Body of pancreas (tissue), 4 donors: Measurements from ENCODE around the gene REC114.

Experiments used
- POLR2A ChIP-seq, 3 donors: fragments of 450-650 bp; IDR thresholded peaks; one replicate each; pipeline ENCODE4 v1.6.1; 2016; ENCODE audit warnings: antibody characterized with exemption in 3 of 3, mild to moderate bottlenecking in 2 of 3
- TF ChIP-seq, protein P1 (sequence below), 7 experiments: fragments of 450-650 bp in 4 of 7; fragments of 200-600 bp in 3 of 7; sonication (generic) in 3 of 7; IDR thresholded peaks; one replicate each; pipeline ENCODE4 v1.5.1; 2016 to 2019; ENCODE audit warnings: antibody characterized with exemption in 7 of 7

DNA sequence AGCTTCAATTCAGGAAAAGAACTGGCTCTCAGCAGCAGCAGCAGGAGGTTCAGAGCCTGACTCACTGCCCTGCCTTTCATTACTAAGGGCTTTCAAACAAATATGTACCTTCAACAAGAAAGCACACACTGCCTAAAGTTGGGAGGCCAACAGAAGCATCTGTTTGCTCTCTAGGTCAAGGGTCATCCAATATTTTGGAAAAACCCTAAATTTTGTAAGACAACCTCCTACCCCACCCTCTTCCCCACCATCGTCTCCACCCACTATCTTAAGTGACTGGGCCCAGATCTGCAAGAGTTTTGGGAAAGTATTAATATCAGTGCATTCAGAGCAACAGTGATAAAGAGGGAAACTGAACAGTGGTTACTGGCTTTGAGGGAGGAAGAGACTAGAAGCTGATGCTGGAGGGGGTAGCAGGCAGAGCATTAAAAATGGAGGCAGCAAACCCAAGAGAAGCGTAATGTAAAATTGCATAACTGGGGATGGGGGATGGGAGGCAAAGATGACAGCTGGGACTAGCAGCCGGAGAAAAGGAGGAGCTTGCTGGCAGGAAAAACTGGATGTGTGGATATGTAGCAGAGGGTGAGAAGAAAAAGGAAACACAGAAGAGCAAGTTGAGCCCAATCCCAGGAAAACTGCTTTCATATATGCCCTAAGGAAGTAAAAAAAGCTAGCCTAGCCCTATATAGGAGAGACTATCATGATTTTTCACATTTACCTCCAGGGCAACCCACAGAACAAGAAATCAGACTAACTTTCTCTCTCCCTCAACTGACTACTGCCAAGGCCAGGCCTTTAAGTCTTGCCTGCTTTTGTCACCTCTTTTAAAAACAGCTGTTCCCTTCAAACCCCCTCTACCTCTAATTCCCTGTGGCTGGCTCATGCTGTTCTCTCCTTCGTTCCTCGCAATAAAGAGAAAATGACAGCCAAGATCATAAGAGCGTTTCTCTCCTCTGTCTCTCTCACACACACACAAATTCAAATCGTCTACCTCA lies 158.8 kb downstream of the REC114 start:
- TF ChIP-seq, protein P1, sequence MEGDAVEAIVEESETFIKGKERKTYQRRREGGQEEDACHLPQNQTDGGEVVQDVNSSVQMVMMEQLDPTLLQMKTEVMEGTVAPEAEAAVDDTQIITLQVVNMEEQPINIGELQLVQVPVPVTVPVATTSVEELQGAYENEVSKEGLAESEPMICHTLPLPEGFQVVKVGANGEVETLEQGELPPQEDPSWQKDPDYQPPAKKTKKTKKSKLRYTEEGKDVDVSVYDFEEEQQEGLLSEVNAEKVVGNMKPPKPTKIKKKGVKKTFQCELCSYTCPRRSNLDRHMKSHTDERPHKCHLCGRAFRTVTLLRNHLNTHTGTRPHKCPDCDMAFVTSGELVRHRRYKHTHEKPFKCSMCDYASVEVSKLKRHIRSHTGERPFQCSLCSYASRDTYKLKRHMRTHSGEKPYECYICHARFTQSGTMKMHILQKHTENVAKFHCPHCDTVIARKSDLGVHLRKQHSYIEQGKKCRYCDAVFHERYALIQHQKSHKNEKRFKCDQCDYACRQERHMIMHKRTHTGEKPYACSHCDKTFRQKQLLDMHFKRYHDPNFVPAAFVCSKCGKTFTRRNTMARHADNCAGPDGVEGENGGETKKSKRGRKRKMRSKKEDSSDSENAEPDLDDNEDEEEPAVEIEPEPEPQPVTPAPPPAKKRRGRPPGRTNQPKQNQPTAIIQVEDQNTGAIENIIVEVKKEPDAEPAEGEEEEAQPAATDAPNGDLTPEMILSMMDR (IDR thresholded peaks at IDR 0.05) = no peak
- TF ChIP-seq POLR2A (IDR thresholded peaks at IDR 0.05) = no peak
